SK-N-SH (cell line): ENCODE results near the gene SMIM1. TPM values are rescaled to one million over a fixed set of nuclear protein-coding genes. Genes with fewer than 3 reads are reported as not detected.

Source experiments
- CTCF ChIA-PET: fragments of 300-600, 350-600 bp; formaldehyde crosslinking; extraction: SDS; loops from one replicate; lab custom pipeline; 2021; lab: Yijun Ruan, JAX
- POLR2A ChIA-PET: fragments of 350-600 bp; sonication (Branson Sonifier 250); formaldehyde crosslinking; extraction: SDS; loops from one replicate; lab custom pipeline; 2020; ENCODE audit warnings: antibody characterized with exemption, inconsistent platforms; lab: Yijun Ruan, JAX
- DNase-seq: peaks from one replicate; pipeline ENCODE4 v3.0.0; 2012
- H2AFZ ChIP-seq: fragments of 200-600 bp; sonication (generic); 2 replicates; pipeline ENCODE4 v1.8.1; 2016; ENCODE audit warnings: antibody characterized with exemption, mild to moderate bottlenecking, low read depth
- H3F3A ChIP-seq: fragments of 200-600 bp; sonication (generic); replicated peaks from 2 replicates; pipeline ENCODE3; 2016; ENCODE audit warnings: antibody characterized with exemption, mild to moderate bottlenecking; ENCODE audit not compliant: insufficient read depth
- H3K27ac ChIP-seq, 2 experiments: fragments of 200-500 bp in 1 of 2; fragments of 200-600 bp in 1 of 2; sonication (Bioruptor generic) in 1 of 2; sonication (generic), shearing (Covaris generic) in 1 of 2; 2 replicates each; pipeline versions ENCODE4 v1.5.1 to v1.6.1; 2014 to 2016; ENCODE audit warnings: low read depth in 2 of 2, inconsistent platforms in 1 of 2, low read length in 1 of 2, mild to moderate bottlenecking in 1 of 2, mixed read lengths in 1 of 2
- H3K27me3 ChIP-seq: fragments of 200-600 bp; sonication (generic), shearing (Covaris generic); 2 replicates; pipeline ENCODE4 v1.6.1; 2016; ENCODE audit warnings: mixed run types; ENCODE audit not compliant: insufficient read depth
- H3K36me3 ChIP-seq, 2 experiments: fragments of 200-500 bp in 1 of 2; fragments of 200-600 bp in 1 of 2; sonication (Bioruptor generic) in 1 of 2; sonication (generic) in 1 of 2; replicated peaks in 1 of 2; 2 replicates each; pipeline versions ENCODE3 to v1.5.1; 2014 to 2016; ENCODE audit warnings: low read length in 1 of 2, mild to moderate bottlenecking in 1 of 2; ENCODE audit not compliant: insufficient read depth in 2 of 2, control insufficient read depth in 1 of 2
- H3K4me1 ChIP-seq, 2 experiments: fragments of 200-500 bp in 1 of 2; fragments of 200-600 bp in 1 of 2; sonication (Bioruptor generic) in 1 of 2; sonication (generic), shearing (Covaris generic) in 1 of 2; 2 replicates each; pipeline versions ENCODE4 v1.5.1 to v1.6.1; 2014 to 2016; ENCODE audit warnings: low read depth in 1 of 2, low read length in 1 of 2, mixed run types in 1 of 2; ENCODE audit not compliant: insufficient read depth in 2 of 2, control insufficient read depth in 1 of 2
- H3K4me2 ChIP-seq: fragments of 200-600 bp; sonication (generic), shearing (Covaris generic); 2 replicates; pipeline ENCODE4 v1.6.1; 2017; ENCODE audit warnings: mixed run types
- H3K4me3 ChIP-seq, 2 experiments: fragments of 200-500 bp in 1 of 2; fragments of 200-600 bp in 1 of 2; sonication (Bioruptor generic) in 1 of 2; sonication (generic), shearing (Covaris generic) in 1 of 2; 2 replicates each; pipeline versions ENCODE4 v1.5.1 to v1.8.1; 2014 to 2016; ENCODE audit warnings: low read depth in 2 of 2, inconsistent platforms in 1 of 2, low read length in 1 of 2, mild to moderate bottlenecking in 1 of 2, mixed read lengths in 1 of 2, moderate library complexity in 1 of 2
- H3K79me2 ChIP-seq: fragments of 200-600 bp; sonication (generic); 2 replicates; pipeline ENCODE4 v1.8.1; 2017; ENCODE audit warnings: mild to moderate bottlenecking; ENCODE audit not compliant: insufficient read depth
- H3K9ac ChIP-seq: fragments of 200-600 bp; sonication (generic); 2 replicates; pipeline ENCODE4 v1.6.1; 2017; ENCODE audit warnings: mixed run types
- H3K9me2 ChIP-seq: fragments of 200-600 bp; sonication (generic); 2 replicates; pipeline ENCODE4 v1.6.1; 2017; ENCODE audit warnings: mixed run types
- H3K9me3 ChIP-seq: fragments of 200-600 bp; sonication (generic); 2 replicates; pipeline ENCODE4 v1.6.1; 2017; ENCODE audit warnings: mixed run types, mild to moderate bottlenecking, moderate library complexity
- H4K20me1 ChIP-seq: fragments of 200-600 bp; sonication (generic); 2 replicates; pipeline ENCODE4 v1.6.1; 2017; ENCODE audit warnings: mild to moderate bottlenecking, mixed run types; ENCODE audit not compliant: insufficient read depth
- CHD2 ChIP-seq: fragments of 150-350 bp; IDR thresholded peaks from 2 replicates; pipeline ENCODE4 v1.6.1; 2018; ENCODE audit warnings: low read length; ENCODE audit not compliant: partially characterized antibody
- CTCF ChIP-seq: fragments of 200-600 bp; sonication (generic); IDR thresholded peaks from 2 replicates; pipeline ENCODE4 v1.6.1; 2017; ENCODE audit warnings: antibody characterized with exemption, mild to moderate bottlenecking, moderate library complexity
- ELF1 ChIP-seq: IDR thresholded peaks from 2 replicates; pipeline ENCODE4 v1.4.0; 2012
- EP300 ChIP-seq, 2 experiments: IDR thresholded peaks; 2 replicates each; pipeline versions ENCODE4 v1.4.0 to v1.6.1; 2012; ENCODE audit warnings: borderline replicate concordance in 1 of 2, low read depth in 1 of 2, low read length in 1 of 2
- FOXM1 ChIP-seq: IDR thresholded peaks from 2 replicates; pipeline ENCODE4 v1.4.0; 2012; ENCODE audit warnings: low read depth, mild to moderate bottlenecking
- GABPA ChIP-seq: IDR thresholded peaks from 2 replicates; pipeline ENCODE4 v1.4.0; 2012; ENCODE audit warnings: low read depth, mild to moderate bottlenecking
- JUND ChIP-seq: IDR thresholded peaks from 2 replicates; pipeline ENCODE4 v1.4.0; 2012
- MXI1 ChIP-seq: IDR thresholded peaks from 2 replicates; pipeline ENCODE4 v1.6.1; 2012; ENCODE audit warnings: mild to moderate bottlenecking, low read depth, low read length, improper control_type of control experiment
- RAD21 ChIP-seq: IDR thresholded peaks from 2 replicates; pipeline ENCODE4 v1.6.1; 2012; ENCODE audit warnings: mild to moderate bottlenecking, low read length
- RFX5 ChIP-seq: IDR thresholded peaks from 2 replicates; pipeline ENCODE4 v1.6.1; 2012; ENCODE audit warnings: mild to moderate bottlenecking, improper control_type of control experiment, low read length
- SIN3A ChIP-seq: IDR thresholded peaks from 2 replicates; pipeline ENCODE4 v1.6.1; 2012; ENCODE audit warnings: low read depth, mild to moderate bottlenecking, low read length, moderate library complexity, borderline replicate concordance
- SMC3 ChIP-seq: IDR thresholded peaks from 2 replicates; pipeline ENCODE4 v1.6.1; 2012; ENCODE audit warnings: low read depth, low read length, improper control_type of control experiment
- TAF1 ChIP-seq: IDR thresholded peaks from 2 replicates; pipeline ENCODE4 v1.6.1; 2012; ENCODE audit warnings: low read depth, mild to moderate bottlenecking, low read length, moderate library complexity, borderline replicate concordance
- TEAD4 ChIP-seq: IDR thresholded peaks from 2 replicates; pipeline ENCODE4 v1.4.0; 2012; ENCODE audit warnings: mild to moderate bottlenecking, borderline replicate concordance; ENCODE audit not compliant: insufficient read depth
- USF1 ChIP-seq: IDR thresholded peaks from 2 replicates; pipeline ENCODE4 v1.4.0; 2012; ENCODE audit warnings: low read depth, borderline replicate concordance
- ZBTB33 ChIP-seq: IDR thresholded peaks from 2 replicates; pipeline ENCODE4 v1.4.0; 2012; ENCODE audit warnings: low read depth, borderline replicate concordance
- WGBS: methylation state at CpG from one replicate; pipeline ENCODE4 v1.1.6; 2017; ENCODE audit warnings: low lambda C conversion rate; 5-methylcytosine and 5-hydroxymethylcytosine counted together
- polyA plus RNA-seq, 3 experiments: library from polyadenylated mRNA; depleted of rRNA; stranded (reverse); fragments of >200 nt; gene quantifications; 2 replicates each; pipeline ENCODE4 v1.2.3, GENCODE V29; 2012

The SMIM1 gene
- polyA plus RNA-seq, 1 of the 3 experiments (the other 2 are of a cell fraction) = 6.1 TPM

GRCh38 chr1:3786468-3787348, 14.2 kb downstream of the SMIM1 start:
- no peaks in the 10 kb centered on the region for H3K9me3 ChIP-seq
- peaks cover 37% of the 10 kb centered on the region for H4K20me1 ChIP-seq
- H3K4me1 ChIP-seq = no peaks in the 10 kb centered on the region
- peaks cover 46% of the 10 kb centered on the region for H3K79me2 ChIP-seq
- no peak overlapping the region for H3K27ac ChIP-seq
- DNase-seq = no peak
- no peak overlapping the region for H3K4me2 ChIP-seq
- no peak overlapping the region for H3K9ac ChIP-seq
- WGBS = 95% methylated on average over 28 of the region's 45 CpGs
- ChIA-PET POLR2A (interaction anchor here (0.8 kb wide), 1 partner anchor 9 kb away, joined by 3 read pairs; no protein-coding TSS in a partner anchor), CTCF (no interaction called here)
- no peak overlapping the region for H2AFZ ChIP-seq
- no peaks in the 10 kb centered on the region for H3K27me3 ChIP-seq
- peaks cover 7 to 50% of the 10 kb centered on the region in 2 experiments for H3K36me3 ChIP-seq
- no peak overlapping the region for H3K4me3 ChIP-seq
- no peaks in the 10 kb centered on the region for H3F3A ChIP-seq
- TF ChIP-seq SMC3 (no peak), RFX5 (no peak), MXI1 (no peak), SIN3A (no peak), ELF1 (no peak), USF1 (no peak), TAF1 (no peak), JUND (no peak), EP300 (IDR thresholded peaks at IDR 0.05; ENCODE audit: borderline replicate concordance in 1 of 2, low read depth in 1 of 2, low read length in 1 of 2) (no peak), ZBTB33 (no peak), TEAD4 (no peak), FOXM1 (no peak)
- H3K9me2 ChIP-seq = no peaks in the 10 kb centered on the region

- Histone ChIP-seq H3K79me2 (peaks cover 52% of the 10 kb centered on the region), H3K27me3 (no peaks in the 10 kb centered on the region), H3K4me3 (no peak overlapping the region), H4K20me1 (peaks cover 44% of the 10 kb centered on the region), H2AFZ (no peak overlapping the region), H3K4me2 (no peak overlapping the region), H3K9me2 (no peaks in the 10 kb centered on the region), H3K4me1 (no peaks in the 10 kb centered on the region), H3K36me3 (peaks cover 4 to 48% of the 10 kb centered on the region in 2 experiments), H3K27ac (no peak overlapping the region), H3K9me3 (no peaks in the 10 kb centered on the region), H3K9ac (no peak overlapping the region), H3F3A (no peaks in the 10 kb centered on the region)
- WGBS = 90% methylated on average over 9 of the region's 10 CpGs
- ChIA-PET POLR2A (interaction anchor here (0.8 kb wide), 1 partner anchor 8 kb away, joined by 3 read pairs; no protein-coding TSS in a partner anchor), CTCF (no interaction called here)
- TF ChIP-seq GABPA (no peak), EP300 (IDR thresholded peaks at IDR 0.05; ENCODE audit: borderline replicate concordance in 1 of 2, low read depth in 1 of 2, low read length in 1 of 2) (no peak), MXI1 (no peak), CTCF (no peak), CHD2 (no peak), SMC3 (no peak), RAD21 (no peak)
- no peak for DNase-seq
Observed at GRCh38 chr1:3787349-3787715, 14.8 kb downstream of the SMIM1 start.
